Epithelial cell of esophagus (primary cell): ENCODE data around the gene HSPA4.

ENCODE experiments used
- DNase-seq: peaks from one replicate; pipeline ENCODE4 v3.0.0; 2010; ENCODE audit warnings: low read depth
- H3K4me3 ChIP-seq: 2 replicates; pipeline ENCODE4 v1.5.1; 2011; ENCODE audit warnings: mild to moderate bottlenecking, low read length, control low read depth
- CTCF ChIP-seq: IDR thresholded peaks from 2 replicates; pipeline ENCODE4 v1.5.1; 2011; ENCODE audit warnings: low read depth, mild to moderate bottlenecking, low read length, control low read depth, inconsistent platforms; ENCODE audit not compliant: insufficient read depth; ENCODE audit errors: missing control alignments

HSPA4 gene

GRCh38 chr5:133062276-133062675 lies 10.5 kb downstream of the HSPA4 start:
- no peak for TF ChIP-seq CTCF
- no peak overlapping the region for H3K4me3 ChIP-seq
- DNase-seq, result no peak

GRCh38 chr5:133063965-133064364 lies 12.2 kb downstream of the HSPA4 start:
- H3K4me3 ChIP-seq, result no peak overlapping the region
- DNase-seq, result peak; percentile 63
- no peak for TF ChIP-seq CTCF

GRCh38 chr5:133065471-133065870 lies 13.7 kb downstream of the HSPA4 start:
- DNase-seq, result peak; percentile 76
- TF ChIP-seq CTCF, result no peak

GRCh38 chr5:133066045-133066444 lies 14.2 kb downstream of the HSPA4 start:
- TF ChIP-seq CTCF, result no peak
- H3K4me3 ChIP-seq, result no peak overlapping the region
- no peak for DNase-seq

More at GRCh38 chr5:133065471-133065870, 13.7 kb downstream of the HSPA4 start:
- no peak overlapping the region for H3K4me3 ChIP-seq

GRCh38 chr5:133072021-133072420 lies 20.2 kb downstream of the HSPA4 start:
- TF ChIP-seq CTCF, result no peak
- DNase-seq, result peak; percentile 27
- no peak overlapping the region for H3K4me3 ChIP-seq

GRCh38 chr5:133075572-133076536 lies 24.0 kb downstream of the HSPA4 start:
- no peak overlapping the region for H3K4me3 ChIP-seq
- TF ChIP-seq CTCF, result no peak
- DNase-seq, result no peak

GRCh38 chr5:133079048-133079447 lies 27.2 kb downstream of the HSPA4 start:
- no peak overlapping the region for H3K4me3 ChIP-seq
- DNase-seq, result no peak
- no peak for TF ChIP-seq CTCF
